COLO668 (cell line): Measurements from ENCODE around the gene OSTF1.

Source experiments
- DNase-seq: peaks from one replicate; lab custom pipeline; 2025; ENCODE audit not compliant: unreplicated experiment; lab: John Stamatoyannopoulos, UW

OSTF1 gene

DNA sequence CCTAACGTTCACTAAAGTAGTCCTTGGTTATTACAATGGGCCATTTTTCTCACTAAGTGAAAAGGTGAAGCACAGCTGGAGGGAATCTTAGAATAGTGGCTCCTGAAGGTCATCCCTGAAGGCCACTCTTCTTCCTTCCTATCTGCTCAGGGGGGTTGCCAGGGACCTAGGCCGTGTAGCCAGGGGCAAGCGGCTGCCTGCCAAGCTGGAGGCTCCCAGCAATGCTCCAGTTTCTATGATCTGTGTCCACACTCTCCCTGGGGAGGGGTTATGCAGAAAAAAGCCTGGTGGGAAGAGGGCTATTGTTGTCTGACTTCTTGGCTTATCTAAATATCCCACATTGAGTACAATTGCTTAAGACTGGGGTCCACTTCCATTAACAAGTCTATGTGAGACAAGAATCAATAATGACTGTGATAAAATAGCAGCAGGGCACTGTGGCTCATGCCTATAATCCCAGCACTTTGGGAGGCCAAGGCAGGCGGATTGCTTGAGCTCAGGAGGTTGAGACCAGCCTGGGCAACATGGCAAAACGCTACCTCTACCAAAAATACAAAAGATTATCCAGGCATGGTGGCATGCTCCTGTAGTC is 4.1 kb upstream of the OSTF1 start:
- no peak for DNase-seq

DNA sequence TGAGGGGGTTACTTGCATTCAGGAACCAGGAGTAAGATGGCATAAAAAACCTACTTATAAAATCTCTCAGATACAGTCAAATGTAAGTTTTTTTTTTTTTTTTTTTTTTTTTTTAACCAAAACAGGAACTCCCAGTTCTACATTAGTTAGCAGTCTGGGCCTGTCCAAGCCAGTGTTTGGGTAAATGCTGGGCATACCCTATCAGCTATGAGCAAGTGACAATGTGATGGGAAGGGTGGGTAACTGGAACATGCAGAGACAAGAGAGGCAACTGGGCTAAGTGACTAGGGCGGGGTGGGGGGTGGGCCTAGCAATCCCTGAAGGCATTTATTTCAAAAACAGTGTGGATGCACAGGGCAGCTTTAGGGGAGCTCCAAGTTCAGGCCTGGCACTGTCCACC is 2.7 kb upstream of the OSTF1 start:
- DNase-seq: no peak

DNA sequence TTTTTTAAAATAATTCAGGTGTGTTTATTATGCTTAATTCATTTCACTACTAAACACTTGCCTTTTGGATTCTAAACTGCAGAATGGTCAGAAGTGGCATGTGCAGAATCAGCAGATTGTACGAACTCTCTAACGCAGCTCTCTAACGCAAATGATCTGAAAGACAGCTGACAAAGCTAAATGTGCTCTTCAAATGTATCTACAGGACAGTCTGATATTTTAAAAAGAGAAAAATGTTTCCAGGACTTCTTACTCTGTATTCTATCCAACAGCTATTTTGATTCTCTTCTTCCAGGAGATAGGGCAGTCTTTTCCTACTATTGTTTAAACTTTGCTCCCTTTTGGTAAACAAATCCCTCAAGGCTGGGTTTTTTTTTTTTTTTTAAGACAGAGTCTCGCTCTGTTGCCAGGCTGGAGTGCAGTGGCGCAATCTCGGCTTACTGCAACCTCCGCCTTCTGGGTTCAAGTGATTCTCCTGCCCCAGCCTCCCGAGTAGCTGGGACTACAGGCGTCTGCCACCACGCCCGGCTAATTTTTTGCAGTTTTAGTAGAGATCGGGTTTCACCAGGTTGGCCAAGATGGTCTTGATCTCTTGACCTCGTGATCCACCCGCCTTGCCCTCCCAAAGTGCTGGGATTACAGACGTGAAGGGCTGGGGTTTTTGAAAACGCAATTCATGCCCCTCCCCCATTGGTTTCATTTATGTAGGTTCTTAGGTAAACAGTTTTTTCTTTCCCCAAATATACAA is 1.6 kb upstream of the OSTF1 start:
- DNase-seq: peak; percentile 27

DNA sequence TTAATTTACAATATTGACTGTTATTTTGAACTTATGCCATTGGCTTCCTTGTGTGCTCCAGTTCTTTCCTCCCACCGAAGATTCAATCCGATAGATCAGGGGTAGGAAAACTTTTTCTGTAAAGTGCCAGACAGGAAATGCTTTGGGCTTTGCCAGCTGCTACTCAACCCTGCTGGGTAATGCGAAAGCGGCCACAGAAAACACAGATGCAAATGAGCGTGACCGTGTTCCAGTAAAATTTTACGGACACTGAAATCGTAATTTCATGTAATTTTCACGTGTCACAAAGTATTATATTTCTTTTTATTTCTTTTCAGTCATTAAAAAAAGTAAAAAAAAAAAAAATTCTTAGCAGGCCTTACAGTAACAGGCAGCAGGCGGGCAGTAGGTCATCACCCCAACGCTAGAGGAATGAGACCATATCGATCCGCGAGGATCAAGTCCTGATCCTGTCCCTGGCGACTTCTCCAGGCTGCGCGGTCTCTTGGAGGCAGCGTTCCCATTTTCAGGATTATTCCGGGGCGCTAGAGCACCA is 958 bp upstream of the OSTF1 start:
- DNase-seq: peak; percentile 39

DNA sequence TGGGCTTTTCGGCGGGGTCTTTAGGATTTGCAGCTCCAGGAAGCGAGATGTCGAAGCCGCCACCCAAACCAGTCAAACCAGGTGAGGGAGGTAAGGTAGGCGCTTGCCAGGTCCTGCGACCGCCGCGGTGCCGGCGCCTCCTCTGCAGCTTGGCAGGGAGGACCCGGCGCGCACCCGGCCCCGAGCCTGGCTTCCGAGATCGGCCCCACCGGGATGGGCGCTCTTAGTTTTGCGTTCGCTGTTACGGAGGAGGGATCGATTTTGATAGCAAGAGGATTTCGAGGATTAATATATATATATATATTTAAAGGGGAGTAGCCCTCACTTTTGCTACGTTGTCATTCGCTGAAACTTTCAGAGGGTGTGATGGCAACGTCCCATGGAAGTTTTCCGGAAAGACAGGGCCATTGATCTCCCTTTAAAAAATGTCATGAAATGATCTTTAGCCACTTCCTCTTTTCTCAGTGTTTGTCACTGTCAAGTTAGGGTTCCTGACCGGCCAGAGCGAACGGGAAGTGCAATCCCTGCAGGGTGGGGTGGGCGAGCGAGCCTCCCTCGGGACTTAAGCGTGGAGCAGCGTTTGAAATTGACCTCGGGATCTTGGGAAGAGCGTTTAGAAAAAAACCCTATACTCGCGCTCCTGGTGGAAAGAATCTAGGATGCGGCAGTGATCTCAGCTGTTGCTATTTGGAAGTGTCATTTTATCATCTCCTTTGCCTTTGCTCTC is 495 bp downstream of the OSTF1 start:
- DNase-seq: peak; percentile 84

DNA sequence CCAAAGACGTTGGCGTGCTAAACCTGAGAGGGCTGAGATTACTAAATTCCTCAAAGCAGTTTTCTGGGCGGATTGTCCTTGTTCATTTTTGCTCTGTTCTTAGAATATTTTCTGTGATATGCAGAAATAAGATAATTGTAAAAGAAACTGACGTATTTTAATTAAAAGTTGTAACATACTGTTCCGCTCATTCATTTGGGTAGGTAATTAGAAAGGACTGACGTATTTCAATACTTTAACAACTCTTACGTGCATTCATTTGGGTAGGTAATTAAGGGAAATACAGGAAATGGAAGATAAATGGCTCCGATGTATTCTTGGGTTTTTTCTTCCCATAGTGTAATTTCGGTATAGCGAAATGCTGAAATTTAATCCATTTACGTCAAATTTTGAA is 1.1 kb downstream of the OSTF1 start:
- DNase-seq: no peak

DNA sequence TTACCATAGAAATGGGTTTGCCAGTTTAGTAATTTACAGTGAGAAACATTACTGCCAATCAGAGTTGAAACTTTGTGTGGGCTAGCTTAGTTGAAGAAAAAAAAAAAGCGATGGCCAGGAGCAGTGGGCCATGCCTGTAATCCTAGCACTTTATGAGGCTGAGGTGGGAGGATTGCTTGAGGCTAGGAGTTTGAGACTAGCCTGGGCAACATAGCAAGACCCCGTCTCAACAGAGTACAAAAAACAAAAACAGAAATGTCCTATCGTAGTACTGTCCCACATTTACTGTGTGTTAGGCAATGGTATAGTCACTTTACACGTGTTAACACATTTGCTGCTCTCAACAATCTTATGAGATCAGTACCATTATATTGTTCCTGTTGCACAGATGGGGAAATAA is 2.3 kb downstream of the OSTF1 start:
- DNase-seq: no peak

DNA sequence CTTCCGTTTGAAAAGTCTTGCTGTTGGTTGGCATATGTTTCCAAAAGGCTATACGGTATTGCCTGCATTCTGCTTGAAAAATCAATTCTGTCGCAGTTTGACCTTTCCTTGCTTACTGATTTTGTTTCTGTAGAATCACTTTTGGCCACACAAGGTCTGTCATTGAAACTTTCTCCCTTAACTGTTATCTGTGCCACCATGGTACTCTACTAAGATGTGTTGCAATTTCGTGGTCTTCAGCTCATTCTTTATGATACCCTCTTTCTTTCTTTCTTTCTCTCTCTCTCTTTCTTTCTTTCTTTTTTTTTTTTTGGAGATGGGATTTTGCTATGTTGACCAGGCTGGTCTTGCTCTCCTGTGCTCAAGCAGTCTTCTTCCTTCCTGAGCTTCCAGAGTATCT is 4.5 kb downstream of the OSTF1 start:
- DNase-seq: no peak

DNA sequence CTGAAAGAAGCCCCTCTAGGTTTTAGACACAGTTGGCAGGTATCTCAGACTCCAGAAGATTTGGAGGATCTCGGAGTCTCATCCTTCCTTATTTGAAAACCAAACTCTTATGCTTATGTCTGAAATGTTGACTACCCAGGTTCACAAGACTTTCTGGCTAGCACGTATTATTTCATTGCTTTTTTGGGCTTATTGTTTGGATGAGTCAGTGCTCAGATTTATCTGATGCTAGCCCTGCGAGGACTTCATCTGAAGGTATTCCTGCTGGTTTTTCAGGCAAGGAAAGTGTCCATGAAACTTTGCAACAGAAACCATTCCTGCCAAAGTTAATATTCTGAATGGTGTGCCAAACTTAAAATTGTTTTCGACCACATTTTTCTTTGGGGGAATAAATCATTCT is 8.5 kb downstream of the OSTF1 start:
- DNase-seq: no peak

DNA sequence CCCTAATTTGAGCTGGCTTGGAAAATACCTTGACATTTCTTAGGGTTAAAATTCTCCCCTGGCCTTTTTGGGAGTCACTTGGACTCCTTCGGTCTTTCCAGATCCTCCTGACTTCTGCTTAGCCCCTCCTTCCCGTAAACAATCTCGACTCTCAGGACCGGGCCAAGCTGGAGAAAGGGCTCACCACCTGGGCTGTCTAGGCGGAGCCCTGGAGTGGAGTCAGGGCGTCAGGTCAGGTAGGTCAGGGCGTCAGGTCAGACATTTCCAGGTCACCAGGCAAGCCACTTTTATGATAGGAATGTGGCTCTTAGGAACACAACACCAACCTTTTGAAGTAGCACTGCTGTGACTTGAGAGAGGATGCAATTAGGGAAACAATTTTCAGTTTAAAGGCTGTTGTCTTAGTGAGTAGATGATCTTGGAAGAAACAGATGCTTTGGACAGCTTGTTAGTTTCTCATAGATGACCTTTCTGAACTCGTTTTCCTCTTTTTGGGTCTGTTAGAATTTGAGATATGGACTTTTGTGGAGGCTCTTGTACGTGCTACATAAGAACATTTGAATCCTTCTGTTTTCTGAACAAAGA is 12.8 kb downstream of the OSTF1 start:
- DNase-seq: no peak

DNA sequence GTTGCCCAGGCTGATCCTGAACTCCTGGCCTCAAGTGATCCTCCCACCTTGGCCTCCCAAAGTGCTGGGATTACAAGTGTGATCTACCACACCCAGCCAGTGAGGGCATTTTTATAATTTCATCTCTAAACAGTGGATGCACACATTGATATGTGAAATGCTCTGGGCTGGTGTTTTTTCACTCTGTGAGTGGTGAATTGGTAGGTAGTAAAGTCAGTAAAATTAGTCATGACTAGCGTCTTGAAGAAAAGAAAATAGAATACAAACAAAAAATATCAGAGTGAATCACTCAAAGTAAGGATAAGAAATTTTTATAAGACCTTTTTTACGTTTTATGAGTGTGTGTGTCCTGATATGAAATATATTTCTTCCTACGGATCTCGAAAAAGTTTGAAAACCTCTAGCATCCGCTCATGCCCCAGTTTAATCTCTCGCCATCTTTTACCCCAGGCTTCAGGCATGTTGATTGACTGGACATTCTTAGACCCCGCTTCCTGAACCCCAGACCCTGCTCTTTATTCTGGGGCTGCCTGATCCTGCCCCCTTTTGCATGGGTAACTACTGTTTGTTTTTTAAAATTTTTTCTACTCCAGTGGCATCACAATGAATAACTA is 14.0 kb downstream of the OSTF1 start:
- DNase-seq: no peak

DNA sequence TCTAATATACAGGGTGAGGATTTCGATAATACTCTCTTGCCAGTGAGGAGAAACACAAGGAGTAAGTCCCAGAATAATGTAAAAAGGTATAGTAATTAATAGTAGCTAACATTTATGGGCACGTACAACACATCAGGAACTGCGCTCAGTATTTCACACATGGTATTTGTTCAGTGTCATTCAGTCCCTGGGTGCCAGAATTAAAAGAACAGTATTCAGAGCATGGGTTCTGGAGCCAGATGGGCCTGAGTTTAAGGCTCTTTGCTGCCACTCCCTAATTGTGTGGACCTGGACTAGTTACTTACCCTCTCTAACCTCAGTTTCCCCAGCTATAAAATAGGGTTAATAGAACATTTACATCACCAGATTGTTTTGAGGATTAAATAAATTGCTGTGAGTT is 16.3 kb downstream of the OSTF1 start:
- DNase-seq: no peak

DNA sequence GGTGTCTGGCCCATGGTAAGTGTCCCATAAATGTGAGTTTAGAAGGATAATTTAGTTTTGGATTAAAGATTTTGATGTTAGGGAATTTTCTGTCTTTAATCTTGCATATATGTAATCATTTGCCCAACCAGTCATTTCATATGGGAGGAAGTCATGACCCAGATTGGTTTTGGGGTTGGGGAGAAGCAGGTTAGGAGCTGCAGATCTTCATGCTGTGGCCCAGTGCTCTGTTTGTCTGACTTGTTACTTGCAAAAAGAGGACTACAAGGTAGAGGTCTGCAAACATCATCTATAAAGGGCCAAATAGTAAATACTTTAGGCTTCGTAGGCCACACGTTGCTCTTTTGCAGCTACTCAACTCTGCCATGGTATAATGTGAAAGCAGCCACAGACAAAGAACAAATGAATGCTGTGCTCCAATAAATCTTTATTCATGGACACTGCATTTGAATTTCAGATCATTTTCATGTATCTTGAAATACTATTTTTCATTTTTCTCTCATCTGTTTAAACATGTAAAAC is 16.8 kb downstream of the OSTF1 start:
- no peak for DNase-seq

DNA sequence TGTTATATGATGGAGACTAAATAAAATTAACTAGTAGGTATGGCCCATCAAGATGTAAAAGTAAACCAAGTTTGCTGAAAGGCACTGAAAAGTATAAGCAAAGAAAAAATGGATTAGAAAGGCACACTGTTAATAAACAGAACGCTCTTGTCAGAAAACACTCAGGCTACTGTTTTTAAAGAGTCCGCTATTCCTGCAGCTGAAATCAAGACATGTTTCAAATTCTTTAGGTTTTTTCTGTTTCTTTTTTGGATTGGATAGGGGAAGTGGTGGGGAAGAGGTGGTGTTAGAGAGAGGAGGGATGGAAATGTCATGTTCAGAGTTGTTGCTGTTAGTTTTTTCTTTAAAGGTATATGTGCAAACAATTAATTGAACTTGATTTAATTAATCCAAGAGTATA is 17.5 kb downstream of the OSTF1 start:
- DNase-seq: no peak

DNA sequence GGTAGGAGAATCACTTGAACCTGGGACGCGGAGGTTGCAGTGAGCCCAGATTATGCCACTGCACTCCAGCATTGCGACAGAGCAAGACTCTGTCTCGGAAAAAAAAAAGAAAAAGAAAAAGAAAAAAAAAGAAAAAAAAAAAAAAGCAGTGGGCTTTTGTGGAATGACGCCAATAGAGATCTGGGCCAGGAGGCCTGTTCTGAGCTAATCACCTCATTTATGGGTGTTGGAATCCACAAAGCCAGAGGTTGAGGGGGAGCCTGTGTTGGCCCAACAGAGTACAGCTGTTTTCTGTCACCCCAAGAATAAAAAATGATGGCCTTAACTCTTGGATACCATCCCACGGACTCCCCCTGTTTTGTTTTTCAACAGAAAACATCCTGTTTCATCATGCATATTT is 18.5 kb downstream of the OSTF1 start:
- DNase-seq: no peak

DNA sequence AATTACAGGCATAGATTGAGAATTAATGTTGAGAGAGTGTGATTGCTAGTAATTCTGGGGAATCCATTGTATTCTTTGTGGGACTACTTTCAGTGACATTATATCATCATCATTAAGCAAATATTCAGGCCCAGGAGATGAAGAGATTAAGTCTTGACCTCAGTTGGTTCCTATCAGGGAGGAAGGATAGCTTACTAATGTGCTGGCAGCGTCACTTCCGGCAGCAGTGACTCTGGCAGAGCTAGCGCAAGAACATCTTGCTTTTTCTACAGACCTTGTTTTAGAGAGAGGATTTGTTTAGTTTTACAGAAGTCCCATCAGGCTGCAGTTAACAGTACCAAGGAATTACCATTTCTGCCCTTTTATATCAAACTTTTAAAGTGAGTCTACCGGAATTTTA is 20.3 kb downstream of the OSTF1 start:
- DNase-seq: no peak

DNA sequence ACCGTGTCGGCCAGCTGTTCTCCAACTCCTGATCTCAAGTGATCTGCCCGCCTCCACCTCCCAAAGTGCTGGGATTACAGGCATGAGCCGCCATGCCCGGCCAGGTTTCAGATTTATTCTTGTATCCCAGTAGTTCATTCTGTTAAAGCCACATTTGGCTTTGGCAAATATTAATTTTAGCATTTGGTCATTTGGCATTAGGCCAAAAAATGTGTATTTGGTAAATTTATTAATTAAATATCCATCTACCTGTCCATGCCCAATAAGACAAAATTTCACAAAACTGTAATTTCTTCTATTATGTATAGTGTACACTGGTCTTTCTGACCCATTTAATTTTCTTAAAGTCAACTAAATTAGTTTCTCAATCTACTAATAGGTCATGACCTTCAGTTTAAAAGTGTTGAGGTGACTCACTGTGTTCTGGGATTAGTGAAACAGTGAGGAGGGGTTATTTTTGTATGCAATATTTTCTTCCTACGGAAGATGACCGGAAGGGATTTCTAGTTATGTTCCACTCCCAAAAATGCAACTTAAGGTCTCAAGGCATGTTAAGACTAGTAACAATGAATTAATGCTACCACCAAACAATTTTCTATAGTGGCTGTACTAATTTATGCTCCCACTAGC is 21.0 kb downstream of the OSTF1 start:
- DNase-seq: no peak

DNA sequence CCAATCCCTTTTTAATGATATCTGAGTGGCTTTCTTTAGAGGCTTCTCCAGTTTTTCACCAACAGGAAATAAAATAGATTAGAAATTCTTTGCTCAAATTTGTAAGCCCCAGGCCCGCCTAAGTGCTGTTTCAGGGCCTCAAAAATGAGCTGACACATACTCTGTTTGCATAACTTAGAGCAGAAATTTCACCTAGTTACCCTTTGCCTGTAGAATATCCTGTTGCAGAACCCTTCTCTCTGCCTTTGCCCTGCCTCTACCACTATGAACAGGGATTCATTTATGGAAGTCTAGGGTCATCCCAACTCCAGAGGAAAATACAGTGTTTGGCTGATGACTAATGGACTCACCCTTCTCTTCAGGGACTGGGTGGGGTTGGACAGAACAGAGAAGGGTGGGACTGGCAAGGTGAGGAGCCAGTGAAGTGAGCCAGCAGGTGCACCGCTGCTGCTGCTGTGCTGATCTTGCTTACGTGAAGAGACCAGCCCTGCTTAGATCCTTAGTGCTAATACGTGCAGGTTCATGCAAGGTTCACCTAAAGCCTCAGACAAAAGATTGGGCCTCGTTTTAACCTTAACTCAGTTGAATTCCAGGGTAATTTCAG is 22.8 kb downstream of the OSTF1 start:
- DNase-seq: peak; percentile 36

DNA sequence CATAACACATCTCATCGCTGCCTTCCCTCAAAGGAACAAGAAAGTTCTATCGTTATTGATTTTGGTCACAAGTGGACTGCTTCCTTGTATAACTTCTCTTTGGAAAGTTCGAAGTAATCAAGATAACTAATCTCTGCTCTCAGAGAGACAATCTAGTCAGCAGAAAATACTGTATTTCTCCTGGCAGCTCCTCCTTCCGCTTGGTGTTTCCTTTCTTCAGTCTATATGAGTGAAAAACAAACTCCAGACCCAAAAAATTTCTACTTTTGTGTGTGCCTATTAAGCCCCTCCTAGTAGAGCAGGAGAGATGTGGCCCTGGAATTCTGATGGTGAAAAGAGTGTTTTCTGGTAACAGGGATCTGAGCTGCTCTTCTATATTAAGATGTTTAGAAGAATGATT is 24.5 kb downstream of the OSTF1 start:
- DNase-seq: no peak

DNA sequence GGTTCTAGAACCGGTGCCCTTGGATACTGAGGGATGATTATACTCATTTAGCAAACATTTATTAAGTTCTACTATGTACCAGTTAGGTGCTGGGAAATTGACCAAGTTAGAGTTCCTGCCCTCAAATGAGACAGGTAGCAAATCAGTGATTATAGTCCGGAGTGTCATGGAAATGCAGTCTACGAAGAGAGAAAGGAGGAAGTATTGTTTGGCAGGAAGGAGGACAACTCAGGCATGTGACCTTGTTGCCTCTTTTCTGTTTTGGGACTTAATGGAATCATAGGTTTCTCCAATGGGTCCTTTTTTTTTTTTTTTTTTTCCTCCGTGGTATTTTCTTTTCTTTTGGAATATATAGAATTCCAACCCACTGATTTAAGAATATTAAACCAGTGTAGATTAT is 28.0 kb downstream of the OSTF1 start:
- DNase-seq: no peak
